ENCODE results near the gene CNFN. TPM values are rescaled to one million over a fixed set of nuclear protein-coding genes. Genes with fewer than 3 reads are reported as not detected.

Gene CNFN
- total and polyA plus RNA-seq, 7 donors = 0.24 to 1.0 (median 0.84) TPM; not detected in 4

GRCh38 chr19:42421591-42422031 lies 31.5 kb upstream of the CNFN start:
- Histone ChIP-seq H3K4me1 (peaks cover 6% of the 10 kb centered on the region), H3K4me3 (peak overlapping the region; percentile 61), H3K36me3 (ENCODE audit: insufficient read depth in 1 of 2, low read depth in 1 of 2) (no peaks in the 10 kb centered on the region), H3K27me3 (ENCODE audit: insufficient read depth in 3 of 3, low read length in 2 of 3) (peaks cover 0 to 44% (median 8%) of the 10 kb centered on the region in 3 donors), H3K9me3 (no peaks in the 10 kb centered on the region), H3K27ac (peak overlapping the region; percentile 46)
- intact Hi-C loops (cut with DNase I) = no loop called here
- no peak for DNase-seq
- 65 to 67% (median 65%) methylated on average over 9 of the region's 9 CpGs for WGBS, 3 donors
- no peak for TF ChIP-seq CTCF (IDR thresholded peaks at IDR 0.05)
- ATAC-seq = peak in 1 of 4 donors; percentile 24

GRCh38 chr19:42421101-42421500 lies 31.0 kb upstream of the CNFN start:
- peaks cover 0 to 39% (median 8%) of the 10 kb centered on the region in 3 donors for H3K27me3 ChIP-seq (ENCODE audit: insufficient read depth in 3 of 3, low read length in 2 of 3)
- intact Hi-C loops (cut with DNase I) = no loop called here
- DNase-seq (no peak), ATAC-seq (no peak)
- no peaks in the 10 kb centered on the region for H3K9me3 ChIP-seq
- peaks cover 6% of the 10 kb centered on the region for H3K4me1 ChIP-seq
- WGBS, 3 donors = 73 to 83% (median 82%) methylated on average over 4 of the region's 4 CpGs
- peak overlapping the region; percentile 13 for H3K27ac ChIP-seq
- H3K4me3 ChIP-seq = no peak overlapping the region
- H3K36me3 ChIP-seq (ENCODE audit: insufficient read depth in 1 of 2, low read depth in 1 of 2) = no peaks in the 10 kb centered on the region
- no peak for TF ChIP-seq CTCF (IDR thresholded peaks at IDR 0.05)

- Histone ChIP-seq H3K36me3 (ENCODE audit: insufficient read depth in 1 of 2, low read depth in 1 of 2) (no peaks in the 10 kb centered on the region), H3K4me3 (peak overlapping the region; percentile 4), H3K27ac (no peak overlapping the region), H3K9me3 (no peaks in the 10 kb centered on the region), H3K27me3 (ENCODE audit: insufficient read depth in 3 of 3, low read length in 2 of 3) (peaks cover 0 to 29% (median 8%) of the 10 kb centered on the region in 3 donors), H3K4me1 (peaks cover 6% of the 10 kb centered on the region)
- intact Hi-C loops (cut with DNase I) = no loop called here
- TF ChIP-seq CTCF (IDR thresholded peaks at IDR 0.05) = peak; percentile 33
- DNase-seq (no peak), ATAC-seq (no peak)
- 59 to 62% (median 60%) methylated on average over 10 of the region's 10 CpGs for WGBS, 3 donors
Observed at GRCh38 chr19:42420055-42420544, 30.0 kb upstream of the CNFN start.

GRCh38 chr19:42419309-42419708 lies 29.2 kb upstream of the CNFN start:
- intact Hi-C loops (cut with DNase I) = no loop called here
- Histone ChIP-seq H3K27me3 (ENCODE audit: insufficient read depth in 3 of 3, low read length in 2 of 3) (peaks cover 0 to 22% (median 6%) of the 10 kb centered on the region in 3 donors), H3K4me3 (no peak overlapping the region), H3K9me3 (no peaks in the 10 kb centered on the region), H3K4me1 (peaks cover 6% of the 10 kb centered on the region), H3K36me3 (ENCODE audit: insufficient read depth in 1 of 2, low read depth in 1 of 2) (no peaks in the 10 kb centered on the region), H3K27ac (no peak overlapping the region)
- WGBS, 3 donors = 41 to 44% (median 43%) methylated on average over 6 of the region's 6 CpGs
- DNase-seq (peak in 1 of 2 donors; percentile 57), ATAC-seq (no peak)
- no peak for TF ChIP-seq CTCF (IDR thresholded peaks at IDR 0.05)

GRCh38 chr19:42412661-42413076 lies 22.6 kb upstream of the CNFN start:
- no peak for TF ChIP-seq CTCF (IDR thresholded peaks at IDR 0.05)
- peak in 1 of 2 donors; percentile 57 for DNase-seq

More at GRCh38 chr19:42412661-42413076, 22.6 kb upstream of the CNFN start:
- H3K36me3 ChIP-seq (ENCODE audit: insufficient read depth in 1 of 2, low read depth in 1 of 2) = peaks cover 0 to 5% of the 10 kb centered on the region in 2 donors
- 25 to 39% (median 37%) methylated on average over 4 of the region's 4 CpGs for WGBS, 3 donors
- H3K27me3 ChIP-seq (ENCODE audit: insufficient read depth in 3 of 3, low read length in 2 of 3) = peaks cover 0 to 1% (median 0%) of the 10 kb centered on the region in 3 donors
- ATAC-seq = peak; percentile 57 to 79 (median 72)
- H3K27ac ChIP-seq = no peak overlapping the region
- H3K9me3 ChIP-seq = no peaks in the 10 kb centered on the region
- no peak overlapping the region for H3K4me3 ChIP-seq
- no peaks in the 10 kb centered on the region for H3K4me1 ChIP-seq
- intact Hi-C loops (cut with DNase I) = no loop called here
